ENCODE results near the gene WDR75.

DNA sequence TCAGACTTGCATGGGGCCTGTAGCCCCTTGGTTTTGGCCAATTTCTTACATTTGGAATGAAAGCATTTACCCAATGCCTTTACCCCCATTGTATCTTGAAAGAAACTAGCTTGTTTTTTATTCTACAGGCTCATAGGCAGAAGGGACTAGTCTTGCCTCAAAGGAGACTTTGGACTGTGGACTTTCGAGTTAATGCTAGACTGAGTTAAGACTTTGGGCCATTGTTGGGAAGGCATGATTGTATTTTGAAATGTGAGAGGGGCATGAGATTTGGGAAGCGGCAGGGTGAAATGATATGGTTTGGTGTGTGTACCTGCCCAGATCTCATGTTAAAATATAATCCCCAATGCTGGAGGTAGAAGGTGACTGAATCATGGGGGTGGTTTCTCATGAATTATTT, 13.4 kb upstream of the WDR75 start:
- TF ChIP-seq, protein P1, sequence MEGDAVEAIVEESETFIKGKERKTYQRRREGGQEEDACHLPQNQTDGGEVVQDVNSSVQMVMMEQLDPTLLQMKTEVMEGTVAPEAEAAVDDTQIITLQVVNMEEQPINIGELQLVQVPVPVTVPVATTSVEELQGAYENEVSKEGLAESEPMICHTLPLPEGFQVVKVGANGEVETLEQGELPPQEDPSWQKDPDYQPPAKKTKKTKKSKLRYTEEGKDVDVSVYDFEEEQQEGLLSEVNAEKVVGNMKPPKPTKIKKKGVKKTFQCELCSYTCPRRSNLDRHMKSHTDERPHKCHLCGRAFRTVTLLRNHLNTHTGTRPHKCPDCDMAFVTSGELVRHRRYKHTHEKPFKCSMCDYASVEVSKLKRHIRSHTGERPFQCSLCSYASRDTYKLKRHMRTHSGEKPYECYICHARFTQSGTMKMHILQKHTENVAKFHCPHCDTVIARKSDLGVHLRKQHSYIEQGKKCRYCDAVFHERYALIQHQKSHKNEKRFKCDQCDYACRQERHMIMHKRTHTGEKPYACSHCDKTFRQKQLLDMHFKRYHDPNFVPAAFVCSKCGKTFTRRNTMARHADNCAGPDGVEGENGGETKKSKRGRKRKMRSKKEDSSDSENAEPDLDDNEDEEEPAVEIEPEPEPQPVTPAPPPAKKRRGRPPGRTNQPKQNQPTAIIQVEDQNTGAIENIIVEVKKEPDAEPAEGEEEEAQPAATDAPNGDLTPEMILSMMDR (IDR thresholded peaks at IDR 0.05), result no peak
- no peak for TF ChIP-seq POLR2A (IDR thresholded peaks at IDR 0.05)

Measured in adrenal gland (tissue), 5 donors.